HepG2 (cell line): ENCODE data around the gene TET3. TPM values are rescaled to one million over a fixed set of nuclear protein-coding genes. Genes with fewer than 3 reads are reported as not detected.

Experiments used
- ATAC-seq: fragments of 200-7000 bp; cut with Tn5 transposase; 3 replicates; pipeline ENCODE4 v1.9.1; 2020; ENCODE audit warnings: mild to moderate bottlenecking, moderate library complexity
- BruUV-seq: library from RNA; stranded (reverse); fragments of 400-500 nt; replicated peaks from 2 replicates; lab custom pipeline; 2021; lab: Mats Ljungman, UMichigan
- CTCF ChIA-PET: fragments of 300-600 bp; formaldehyde crosslinking; extraction: SDS; loops from one replicate; lab custom pipeline; 2021; ENCODE audit warnings: low total read pairs, inconsistent platforms, low intra/inter-chr PET ratio; lab: Yijun Ruan, JAX
- POLR2A ChIA-PET: fragments of 350-600 bp; sonication (Branson Sonifier 250); formaldehyde crosslinking; loops from one replicate; lab custom pipeline; 2020; ENCODE audit warnings: antibody characterized with exemption, inconsistent platforms; lab: Yijun Ruan, JAX
- DNase-seq: peaks from one replicate; pipeline ENCODE4 v3.0.0-alpha.2; 2015; ENCODE audit warnings: low spot score
- FAIRE-seq: peaks from 3 replicates; lab custom pipeline; 2011; peaks lifted over from hg19 to GRCh38; lab: Jason Lieb, UNC
- H2AFZ ChIP-seq: one replicate; pipeline ENCODE4 v1.6.1; 2011; ENCODE audit warnings: low read length, inconsistent platforms
- H3K27ac ChIP-seq: fragments of 300-600 bp; 3 replicates; pipeline ENCODE4 v1.8.0; 2011; ENCODE audit warnings: mixed run types, mild to moderate bottlenecking, mixed read lengths, low read length, inconsistent platforms; ENCODE audit not compliant: insufficient read depth; ENCODE audit errors: extremely low read length
- H3K27me3 ChIP-seq, 2 experiments: fragments of 200-600 bp in 1 of 2; 2 replicates in 1 of 2; 3 replicates in 1 of 2; pipeline versions ENCODE4 v1.6.0 to v1.8.0; 2011; ENCODE audit warnings: low read length in 2 of 2, mild to moderate bottlenecking in 2 of 2, moderate library complexity in 2 of 2, inconsistent platforms in 1 of 2; ENCODE audit not compliant: insufficient read depth in 2 of 2, control insufficient read depth in 1 of 2
- H3K36me3 ChIP-seq, 2 experiments: fragments of 200-600 bp in 1 of 2; replicated peaks in 1 of 2; 2 replicates in 1 of 2; 3 replicates in 1 of 2; pipeline versions ENCODE4 v1.5.1 to v1.8.0; 2011; ENCODE audit warnings: low read length in 2 of 2, inconsistent platforms in 1 of 2; ENCODE audit not compliant: insufficient read depth in 2 of 2, control insufficient read depth in 1 of 2
- H3K4me1 ChIP-seq: 2 replicates; pipeline ENCODE4 v1.5.1; 2012; ENCODE audit warnings: low read length, inconsistent platforms; ENCODE audit not compliant: insufficient read depth
- H3K4me2 ChIP-seq: 2 replicates; pipeline ENCODE4 v1.6.0; 2011; ENCODE audit warnings: low read depth, low read length, inconsistent platforms
- H3K4me3 ChIP-seq, 3 experiments: fragments of 200-600 bp in 1 of 3; sonication (generic), shearing (Covaris generic) in 1 of 3; replicated peaks in 1 of 3; 2 replicates each; pipeline ENCODE4 v1.5.1; 2011 to 2016; ENCODE audit warnings: low read length in 3 of 3, inconsistent platforms in 2 of 3, low read depth in 2 of 3, mild to moderate bottlenecking in 2 of 3, control low read depth in 1 of 3, mixed read lengths in 1 of 3; ENCODE audit not compliant: insufficient read depth in 1 of 3
- H3K79me2 ChIP-seq: one replicate; pipeline ENCODE4 v1.6.1; 2011; ENCODE audit warnings: low read length, inconsistent platforms; ENCODE audit not compliant: insufficient read depth
- H3K9ac ChIP-seq: 2 replicates; pipeline ENCODE4 v1.6.0; 2011; ENCODE audit warnings: mild to moderate bottlenecking, low read depth, low read length, inconsistent platforms; ENCODE audit not compliant: insufficient read depth
- H3K9me3 ChIP-seq: 2 replicates; pipeline ENCODE4 v1.5.1; 2012; ENCODE audit warnings: mild to moderate bottlenecking, low read length
- H4K20me1 ChIP-seq: 2 replicates; pipeline ENCODE4 v1.6.0; 2011; ENCODE audit warnings: inconsistent platforms, mild to moderate bottlenecking, low read length, moderate library complexity; ENCODE audit not compliant: insufficient read depth
- DMAP1 ChIP-seq: IDR thresholded peaks from 2 replicates; pipeline ENCODE4 v1.6.1; 2016
- HHEX ChIP-seq: IDR thresholded peaks from 2 replicates; pipeline ENCODE4 v1.6.1; 2016; ENCODE audit warnings: control low read depth
- HNRNPL ChIP-seq: fragments of 200-400 bp; formaldehyde crosslinking; IDR thresholded peaks from 2 replicates; pipeline ENCODE4 v1.6.1; 2017; ENCODE audit warnings: mild to moderate bottlenecking, low read depth, low read length
- KDM2A ChIP-seq: sonication (generic); formaldehyde crosslinking; IDR thresholded peaks from 2 replicates; pipeline ENCODE4 v1.4.0; 2020; ENCODE audit warnings: low read depth, missing genetic modification reagents, borderline replicate concordance
- POLR2G ChIP-seq: fragments of 200-400 bp; formaldehyde crosslinking; IDR thresholded peaks from 2 replicates; pipeline ENCODE4 v1.6.1; 2018; ENCODE audit warnings: mild to moderate bottlenecking, low read depth, low read length, moderate library complexity
- REPIN1 ChIP-seq: sonication (generic); formaldehyde crosslinking; IDR thresholded peaks from 2 replicates; pipeline ENCODE4 v1.8.0; 2022; ENCODE audit warnings: missing genetic modification reagents, low read depth, mild to moderate bottlenecking, borderline replicate concordance
- TAF15 ChIP-seq: fragments of 200-400 bp; formaldehyde crosslinking; IDR thresholded peaks from one replicate; pipeline ENCODE4 v1.6.1; 2018; ENCODE audit warnings: mild to moderate bottlenecking, low read depth, low read length; ENCODE audit not compliant: poor library complexity, severe bottlenecking
- ZC3H13 ChIP-seq: sonication (generic); formaldehyde crosslinking; IDR thresholded peaks from 2 replicates; pipeline ENCODE4 v1.8.1; 2023; ENCODE audit warnings: mild to moderate bottlenecking, missing genetic modification reagents, moderate library complexity
- ZMYM4 ChIP-seq: sonication (generic); formaldehyde crosslinking; IDR thresholded peaks from 2 replicates; pipeline ENCODE4 v1.8.1; 2023; ENCODE audit warnings: mild to moderate bottlenecking, missing genetic modification reagents
- ZNF564 ChIP-seq: sonication (generic); formaldehyde crosslinking; IDR thresholded peaks from 2 replicates; pipeline ENCODE4 v1.8.1; 2023; ENCODE audit warnings: mild to moderate bottlenecking, missing genetic modification reagents
- ZNF614 ChIP-seq: IDR thresholded peaks from 2 replicates; pipeline ENCODE4 v1.6.1; 2018; ENCODE audit warnings: missing biosample characterization, missing genetic modification reagents, inconsistent platforms, borderline replicate concordance
- ZNF766 ChIP-seq: sonication (generic); formaldehyde crosslinking; IDR thresholded peaks from 2 replicates; pipeline ENCODE4 v1.5.0; 2020; ENCODE audit warnings: missing genetic modification reagents, borderline replicate concordance
- ZNF878 ChIP-seq: sonication (generic); formaldehyde crosslinking; IDR thresholded peaks from 2 replicates; pipeline ENCODE4 v1.8.1; 2023; ENCODE audit warnings: mild to moderate bottlenecking, missing genetic modification reagents, moderate library complexity
- WGBS: methylation state at CpG from one replicate; pipeline ENCODE4 v1.1.6; 2017; ENCODE audit warnings: low lambda C conversion rate; 5-methylcytosine and 5-hydroxymethylcytosine counted together
- in situ Hi-C: cut with HindIII; loops from 2 replicates; pipeline ENCODE4 v1.10.0; 2017; ENCODE audit warnings: low pct_unique_long_range_greater_than_20kb; ENCODE audit not compliant: extremely low pct_ligation_motif_present
- intact Hi-C: fragments of 100-400 bp; cut with micrococcal nuclease; formaldehyde crosslinking; loops from one replicate; pipeline ENCODE4 v1.10.0; 2022; ENCODE audit not compliant: unreplicated experiment
- polyA plus RNA-seq, 8 experiments: library from polyadenylated mRNA; depleted of rRNA in 3 of 8; stranded (reverse) in 7 of 8; unstranded in 1 of 8; fragments of >200 nt; fragmentation: Illumina TruSeq in 4 of 8; extraction: Trizol in 4 of 8; gene quantifications; 2 replicates each; pipeline versions ENCODE4 v1.2.1 to v1.2.3, GENCODE V29; 2011 to 2016; ENCODE audit warnings: low read depth in 4 of 8, missing spikeins in 1 of 8, mixed read lengths in 1 of 8; ENCODE audit not compliant: insufficient read depth in 1 of 8
- total RNA-seq, 5 experiments: library from RNA; depleted of rRNA; stranded (reverse); fragments of >200 nt; fragmentation: Illumina TruSeq; extraction: Trizol; gene quantifications; 2 replicates each; pipeline ENCODE4 v1.2.3, GENCODE V29; 2016; ENCODE audit warnings: low read depth in 1 of 5
- TF ChIP-seq, protein P1 (sequence below): sonication (generic); formaldehyde crosslinking; IDR thresholded peaks from 2 replicates; pipeline ENCODE4 v1.8.1; 2023; ENCODE audit warnings: mild to moderate bottlenecking, missing genetic modification reagents
- TF ChIP-seq, protein P2 (sequence below): sonication (generic); formaldehyde crosslinking; IDR thresholded peaks from 2 replicates; pipeline ENCODE4 v1.4.0; 2020; ENCODE audit warnings: missing genetic modification reagents

TET3 gene
- total and polyA plus RNA-seq, 2 of the 13 experiments (the other 11 are each of a cell fraction or from before 2014, with no cell fraction given) = 4.3 to 6.8 TPM

GRCh38 chr2:73983322-73984202, 1.1 kb upstream of the TET3 start:
- peak overlapping the region; percentile 97 for H3K4me2 ChIP-seq
- H3K36me3 ChIP-seq = peaks cover 0 to 4% of the 10 kb centered on the region in 2 experiments; a peak in 1 of 5 replicates
- peaks cover 78% of the 10 kb centered on the region for H3K4me1 ChIP-seq
- H3K79me2 ChIP-seq = peaks cover 30% of the 10 kb centered on the region
- peaks cover 0 to 39% of the 10 kb centered on the region in 2 experiments; a peak in 2 of 5 replicates for H3K27me3 ChIP-seq
- H3K4me3 ChIP-seq = peak overlapping the region; percentile 58 to 80 (median 74)
- FAIRE-seq = peak; percentile 82
- peak overlapping the region; percentile 80 for H3K27ac ChIP-seq
- intact Hi-C loops = loop anchor here (5.0 kb wide), 2 partner anchors 56 to 101 kb away; partner anchors contain the start of gene DGUOK
- no peak overlapping the region for H2AFZ ChIP-seq
- 2% methylated on average over 29 of the region's 35 CpGs for WGBS
- in situ Hi-C loops = no loop called here
- TSS peak; percentile 70 for BruUV-seq
- ATAC-seq = peak; percentile 57
- ChIA-PET POLR2A (interaction anchor here (0.9 to 1.0 kb wide), 2 partner anchors 141 to 155 kb away, joined by 3 read pairs; partner anchors contain the start of gene STAMBP), CTCF (no interaction called here)
- H3K9me3 ChIP-seq = no peaks in the 10 kb centered on the region
- H3K9ac ChIP-seq = peak overlapping the region; percentile 79
- peak; percentile 63 for DNase-seq
- peaks cover 7% of the 10 kb centered on the region; the same call in 1 of the 2 replicates for H4K20me1 ChIP-seq
- TF ChIP-seq POLR2G = peak; percentile 45; the same call in 1 of the 2 replicates
- peak; percentile 65; the same call in 1 of the 2 replicates for TF ChIP-seq KDM2A (CRISPR knock-in tag)
- peak; percentile 15; the same call in 1 of the 2 replicates for TF ChIP-seq ZNF878 (CRISPR knock-in tag)
- peak; percentile 43; the same call in 1 of the 2 replicates for TF ChIP-seq ZNF564 (CRISPR knock-in tag)
- TF ChIP-seq TAF15 = no peak
- TF ChIP-seq ZNF766 = peak; percentile 45; the same call in 1 of the 2 replicates
- 0 out of 2 replicates have a peak, but pooled peaks have one; percentile 69 for TF ChIP-seq HNRNPL
- TF ChIP-seq HHEX = 0 out of 2 replicates have a peak, but pooled peaks have one; percentile 33
- TF ChIP-seq ZNF614 = peak; percentile 66; the same call in 1 of the 2 replicates
- no peak; the same call in 1 of the 2 replicates for TF ChIP-seq DMAP1 (CRISPR knock-in tag)
- peak; percentile 92 for TF ChIP-seq ZC3H13 (CRISPR knock-in tag)
- TF ChIP-seq, protein P1, sequence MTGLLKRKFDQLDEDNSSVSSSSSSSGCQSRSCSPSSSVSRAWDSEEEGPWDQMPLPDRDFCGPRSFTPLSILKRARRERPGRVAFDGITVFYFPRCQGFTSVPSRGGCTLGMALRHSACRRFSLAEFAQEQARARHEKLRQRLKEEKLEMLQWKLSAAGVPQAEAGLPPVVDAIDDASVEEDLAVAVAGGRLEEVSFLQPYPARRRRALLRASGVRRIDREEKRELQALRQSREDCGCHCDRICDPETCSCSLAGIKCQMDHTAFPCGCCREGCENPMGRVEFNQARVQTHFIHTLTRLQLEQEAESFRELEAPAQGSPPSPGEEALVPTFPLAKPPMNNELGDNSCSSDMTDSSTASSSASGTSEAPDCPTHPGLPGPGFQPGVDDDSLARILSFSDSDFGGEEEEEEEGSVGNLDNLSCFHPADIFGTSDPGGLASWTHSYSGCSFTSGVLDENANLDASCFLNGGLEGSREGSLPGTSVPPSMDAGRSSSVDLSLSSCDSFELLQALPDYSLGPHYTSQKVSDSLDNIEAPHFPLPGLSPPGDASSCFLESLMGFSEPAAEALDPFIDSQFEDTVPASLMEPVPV (CRISPR knock-in tag) = peak; percentile 79; the same call in 1 of the 2 replicates
- no peak for TF ChIP-seq ZMYM4 (CRISPR knock-in tag)
- TF ChIP-seq, protein P2, sequence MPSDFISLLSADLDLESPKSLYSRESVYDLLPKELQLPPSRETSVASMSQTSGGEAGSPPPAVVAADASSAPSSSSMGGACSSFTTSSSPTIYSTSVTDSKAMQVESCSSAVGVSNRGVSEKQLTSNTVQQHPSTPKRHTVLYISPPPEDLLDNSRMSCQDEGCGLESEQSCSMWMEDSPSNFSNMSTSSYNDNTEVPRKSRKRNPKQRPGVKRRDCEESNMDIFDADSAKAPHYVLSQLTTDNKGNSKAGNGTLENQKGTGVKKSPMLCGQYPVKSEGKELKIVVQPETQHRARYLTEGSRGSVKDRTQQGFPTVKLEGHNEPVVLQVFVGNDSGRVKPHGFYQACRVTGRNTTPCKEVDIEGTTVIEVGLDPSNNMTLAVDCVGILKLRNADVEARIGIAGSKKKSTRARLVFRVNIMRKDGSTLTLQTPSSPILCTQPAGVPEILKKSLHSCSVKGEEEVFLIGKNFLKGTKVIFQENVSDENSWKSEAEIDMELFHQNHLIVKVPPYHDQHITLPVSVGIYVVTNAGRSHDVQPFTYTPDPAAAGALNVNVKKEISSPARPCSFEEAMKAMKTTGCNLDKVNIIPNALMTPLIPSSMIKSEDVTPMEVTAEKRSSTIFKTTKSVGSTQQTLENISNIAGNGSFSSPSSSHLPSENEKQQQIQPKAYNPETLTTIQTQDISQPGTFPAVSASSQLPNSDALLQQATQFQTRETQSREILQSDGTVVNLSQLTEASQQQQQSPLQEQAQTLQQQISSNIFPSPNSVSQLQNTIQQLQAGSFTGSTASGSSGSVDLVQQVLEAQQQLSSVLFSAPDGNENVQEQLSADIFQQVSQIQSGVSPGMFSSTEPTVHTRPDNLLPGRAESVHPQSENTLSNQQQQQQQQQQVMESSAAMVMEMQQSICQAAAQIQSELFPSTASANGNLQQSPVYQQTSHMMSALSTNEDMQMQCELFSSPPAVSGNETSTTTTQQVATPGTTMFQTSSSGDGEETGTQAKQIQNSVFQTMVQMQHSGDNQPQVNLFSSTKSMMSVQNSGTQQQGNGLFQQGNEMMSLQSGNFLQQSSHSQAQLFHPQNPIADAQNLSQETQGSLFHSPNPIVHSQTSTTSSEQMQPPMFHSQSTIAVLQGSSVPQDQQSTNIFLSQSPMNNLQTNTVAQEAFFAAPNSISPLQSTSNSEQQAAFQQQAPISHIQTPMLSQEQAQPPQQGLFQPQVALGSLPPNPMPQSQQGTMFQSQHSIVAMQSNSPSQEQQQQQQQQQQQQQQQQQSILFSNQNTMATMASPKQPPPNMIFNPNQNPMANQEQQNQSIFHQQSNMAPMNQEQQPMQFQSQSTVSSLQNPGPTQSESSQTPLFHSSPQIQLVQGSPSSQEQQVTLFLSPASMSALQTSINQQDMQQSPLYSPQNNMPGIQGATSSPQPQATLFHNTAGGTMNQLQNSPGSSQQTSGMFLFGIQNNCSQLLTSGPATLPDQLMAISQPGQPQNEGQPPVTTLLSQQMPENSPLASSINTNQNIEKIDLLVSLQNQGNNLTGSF = 0 out of 2 replicates have a peak, but pooled peaks have one; percentile 35
- TF ChIP-seq REPIN1 (CRISPR knock-in tag) = peak; percentile 29; the same call in 1 of the 2 replicates
